PC-9 (cell line): Measurements from ENCODE around the gene ARIH2. TPM values are rescaled to one million over a fixed set of nuclear protein-coding genes. Genes with fewer than 3 reads are reported as not detected.

Experiments
- BruUV-seq: library from RNA; stranded (reverse); fragments of 400-500 nt; replicated peaks from 2 replicates; lab custom pipeline; 2021; lab: Mats Ljungman, UMichigan
- CTCF ChIA-PET: fragments of 300-600 bp; sonication (Branson Sonifier 250); formaldehyde crosslinking; loops from one replicate; lab custom pipeline; 2022; ENCODE audit warnings: antibody characterized with exemption; lab: Charles Lee
- POLR2A ChIA-PET: fragments of 300-600 bp; sonication (Branson Sonifier 250); formaldehyde crosslinking; loops from one replicate; lab custom pipeline; 2022; ENCODE audit warnings: antibody characterized with exemption; ENCODE audit not compliant: unreplicated experiment; lab: Charles Lee
- DNase-seq, 2 experiments: peaks; one replicate each; pipeline versions ENCODE4 v3.0.0 to v3.0.0-alpha.2; 2015 to 2022; ENCODE audit warnings: mixed read lengths in 1 of 2
- H2AFZ ChIP-seq: fragments of 200-600 bp; sonication (generic); 2 replicates; pipeline ENCODE4 v1.8.1; 2017; ENCODE audit warnings: antibody characterized with exemption
- H3F3A ChIP-seq: fragments of 200-600 bp; sonication (generic); 2 replicates; pipeline ENCODE4 v1.8.1; 2017; ENCODE audit warnings: antibody characterized with exemption, mild to moderate bottlenecking, low read depth; ENCODE audit not compliant: insufficient read depth
- H3K27ac ChIP-seq: fragments of 200-600 bp; sonication (generic); 2 replicates; pipeline ENCODE4 v1.6.1; 2016; ENCODE audit warnings: mixed run types
- H3K27me3 ChIP-seq: fragments of 200-600 bp; sonication (generic); 2 replicates; pipeline ENCODE4 v1.6.1; 2016; ENCODE audit warnings: low read depth, mixed run types; ENCODE audit not compliant: insufficient read depth
- H3K36me3 ChIP-seq: fragments of 200-600 bp; sonication (generic); 2 replicates; pipeline ENCODE4 v1.6.1; 2016; ENCODE audit warnings: low read depth, mixed run types
- H3K4me1 ChIP-seq: fragments of 200-600 bp; sonication (generic); replicated peaks from 2 replicates; pipeline ENCODE4 v1.6.1; 2016; ENCODE audit warnings: mixed run types; ENCODE audit not compliant: insufficient read depth
- H3K4me2 ChIP-seq: fragments of 200-600 bp; sonication (generic); 2 replicates; pipeline ENCODE4 v1.6.1; 2017; ENCODE audit warnings: mixed run types
- H3K4me3 ChIP-seq: fragments of 200-600 bp; sonication (generic); 2 replicates; pipeline ENCODE4 v1.6.1; 2016; ENCODE audit warnings: mixed run types
- H3K79me2 ChIP-seq: fragments of 200-600 bp; sonication (generic); 2 replicates; pipeline ENCODE4 v1.6.1; 2017; ENCODE audit warnings: low read depth, mixed run types
- H3K9me2 ChIP-seq: fragments of 200-600 bp; sonication (generic); 2 replicates; pipeline ENCODE4 v1.8.1; 2017; ENCODE audit warnings: mild to moderate bottlenecking; ENCODE audit not compliant: insufficient read depth
- H3K9me3 ChIP-seq: fragments of 200-600 bp; sonication (generic); 2 replicates; pipeline ENCODE4 v1.8.1; 2016; ENCODE audit warnings: low read depth; ENCODE audit not compliant: insufficient read depth
- H4K20me1 ChIP-seq: fragments of 200-600 bp; sonication (generic); 2 replicates; pipeline ENCODE4 v1.8.1; 2017; ENCODE audit not compliant: insufficient read depth
- EZH2 ChIP-seq: fragments of 200-600 bp; sonication (generic); IDR thresholded peaks from 2 replicates; pipeline ENCODE4 v1.8.0; 2017; ENCODE audit warnings: antibody characterized with exemption, low read depth
- intact Hi-C: fragments of 100-400 bp; cut with micrococcal nuclease; formaldehyde crosslinking; loops from one replicate; pipeline ENCODE4 v1.10.0; 2022; ENCODE audit not compliant: unreplicated experiment
- total RNA-seq: library from RNA; stranded (reverse); gene quantifications from 2 replicates; pipeline ENCODE4 v1.2.3, GENCODE V29; 2021
- TF ChIP-seq, protein P1 (sequence below): fragments of 200-600 bp; sonication (generic); conservative IDR thresholded peaks from 2 replicates; pipeline ENCODE4 v1.6.1; 2017; ENCODE audit warnings: mixed run types, antibody characterized with exemption, mild to moderate bottlenecking, moderate library complexity

The ARIH2 gene
- total RNA-seq, 1 experiment from 2014 or later, result 86.1 TPM

DNA sequence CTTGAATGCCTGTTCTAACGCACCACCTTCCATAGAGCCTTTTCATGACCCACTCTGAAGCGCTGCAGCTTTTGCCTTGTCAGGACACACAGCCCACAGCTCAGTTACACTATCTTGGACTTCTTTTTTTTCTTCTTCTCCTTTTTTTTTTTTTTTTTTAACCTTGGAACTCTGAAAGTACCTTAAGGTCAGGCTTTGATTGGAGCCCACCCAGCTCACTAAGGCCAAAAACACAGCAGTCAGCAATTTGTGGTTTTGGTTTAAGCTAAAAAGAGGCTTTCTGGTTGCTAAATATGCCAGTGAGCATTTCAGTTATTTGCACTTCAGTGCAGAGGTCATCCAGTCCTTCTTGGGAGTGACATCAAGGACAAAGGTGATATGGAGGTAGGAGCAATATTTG, 21.7 kb upstream of the ARIH2 start:
- BruUV-seq, result no TSS peak
- CTCF ChIA-PET, result no interaction called here
- no peak overlapping the region for H3K4me3 ChIP-seq
- intact Hi-C loops, result no loop called here
- no peaks in the 10 kb centered on the region for H4K20me1 ChIP-seq
- peak overlapping the region; percentile 56 for H3K4me2 ChIP-seq
- TF ChIP-seq, protein P1, sequence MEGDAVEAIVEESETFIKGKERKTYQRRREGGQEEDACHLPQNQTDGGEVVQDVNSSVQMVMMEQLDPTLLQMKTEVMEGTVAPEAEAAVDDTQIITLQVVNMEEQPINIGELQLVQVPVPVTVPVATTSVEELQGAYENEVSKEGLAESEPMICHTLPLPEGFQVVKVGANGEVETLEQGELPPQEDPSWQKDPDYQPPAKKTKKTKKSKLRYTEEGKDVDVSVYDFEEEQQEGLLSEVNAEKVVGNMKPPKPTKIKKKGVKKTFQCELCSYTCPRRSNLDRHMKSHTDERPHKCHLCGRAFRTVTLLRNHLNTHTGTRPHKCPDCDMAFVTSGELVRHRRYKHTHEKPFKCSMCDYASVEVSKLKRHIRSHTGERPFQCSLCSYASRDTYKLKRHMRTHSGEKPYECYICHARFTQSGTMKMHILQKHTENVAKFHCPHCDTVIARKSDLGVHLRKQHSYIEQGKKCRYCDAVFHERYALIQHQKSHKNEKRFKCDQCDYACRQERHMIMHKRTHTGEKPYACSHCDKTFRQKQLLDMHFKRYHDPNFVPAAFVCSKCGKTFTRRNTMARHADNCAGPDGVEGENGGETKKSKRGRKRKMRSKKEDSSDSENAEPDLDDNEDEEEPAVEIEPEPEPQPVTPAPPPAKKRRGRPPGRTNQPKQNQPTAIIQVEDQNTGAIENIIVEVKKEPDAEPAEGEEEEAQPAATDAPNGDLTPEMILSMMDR, result no peak
- TF ChIP-seq EZH2, result no peak
- no peaks in the 10 kb centered on the region for H3K36me3 ChIP-seq
- H3K9me3 ChIP-seq, result no peaks in the 10 kb centered on the region
- no peak overlapping the region for H2AFZ ChIP-seq
- DNase-seq, result no peak
- H3K27me3 ChIP-seq, result no peaks in the 10 kb centered on the region
- 0 out of 2 replicates have a peak overlapping the region, but pooled peaks have one; percentile 19 for H3K27ac ChIP-seq
- POLR2A ChIA-PET, result interaction anchor here (0.7 kb wide), 1 partner anchor 34 kb away, joined by 4 read pairs; no protein-coding TSS in a partner anchor
- peaks cover 23% of the 10 kb centered on the region; the same call in 1 of the 2 replicates for H3F3A ChIP-seq
- no peaks in the 10 kb centered on the region for H3K79me2 ChIP-seq
- peaks cover 26% of the 10 kb centered on the region for H3K4me1 ChIP-seq
- H3K9me2 ChIP-seq, result no peaks in the 10 kb centered on the region

DNA sequence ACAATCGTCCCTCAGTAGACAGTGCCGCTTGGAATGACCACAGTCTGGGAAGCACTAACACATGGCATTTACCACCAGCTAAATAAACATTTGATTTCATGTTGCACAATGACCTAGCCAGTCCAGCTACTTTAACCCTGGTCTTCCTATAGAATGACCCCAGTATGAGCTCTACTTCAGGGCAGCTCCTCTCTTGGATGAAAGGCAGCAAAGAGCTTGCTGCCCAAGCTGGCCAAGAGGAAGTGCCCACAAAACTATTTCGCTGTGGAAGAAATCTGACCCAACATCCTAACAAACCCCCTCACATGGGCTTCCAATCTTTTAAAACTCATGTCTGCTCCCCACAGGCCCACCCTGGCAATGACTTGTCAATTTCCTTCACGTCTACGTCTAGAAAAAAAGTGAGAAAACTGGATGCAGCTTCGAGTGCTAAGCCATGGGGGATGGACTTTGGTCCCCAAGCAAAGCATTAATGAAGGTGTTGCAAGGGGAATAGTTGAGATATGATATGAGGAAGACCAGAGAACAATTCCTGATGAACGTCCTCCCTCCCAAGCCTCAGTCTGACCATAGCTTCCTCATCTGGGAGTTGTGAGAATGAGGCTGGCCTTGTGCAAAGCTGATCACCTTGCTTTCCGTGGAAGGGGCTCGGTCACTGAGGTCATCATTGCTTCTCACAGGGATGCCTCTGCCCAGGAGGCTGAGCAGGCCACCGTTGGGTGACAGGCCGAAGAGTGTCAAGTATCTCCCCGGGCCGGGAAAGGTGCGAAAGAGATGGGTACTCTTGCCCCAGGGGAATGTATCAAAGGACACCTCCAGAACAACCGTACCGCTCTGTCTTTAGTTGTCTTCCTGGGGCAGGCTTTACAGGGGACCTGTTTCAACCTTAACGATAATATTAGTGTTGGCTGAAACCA, 20.9 kb upstream of the ARIH2 start:
- BruUV-seq, result no TSS peak
- intact Hi-C loops, result loop anchor here (2.0 kb wide), 1 partner anchor 51 kb away; the partner anchor contains the start of gene PRKAR2A
- no peaks in the 10 kb centered on the region for H3K9me2 ChIP-seq
- H3K9me3 ChIP-seq, result no peaks in the 10 kb centered on the region
- peaks cover 23% of the 10 kb centered on the region; the same call in 1 of the 2 replicates for H3F3A ChIP-seq
- H3K4me2 ChIP-seq, result peak overlapping the region; percentile 85
- no peaks in the 10 kb centered on the region for H4K20me1 ChIP-seq
- POLR2A ChIA-PET, result interaction anchor here (0.7 kb wide), 1 partner anchor 34 kb away, joined by 4 read pairs; no protein-coding TSS in a partner anchor
- H3K79me2 ChIP-seq, result no peaks in the 10 kb centered on the region
- peak in 1 of 2 experiments; percentile 75 for DNase-seq
- peak overlapping the region; percentile 95 for H2AFZ ChIP-seq
- no peak for TF ChIP-seq EZH2
- TF ChIP-seq, protein P1, result no peak
- no peaks in the 10 kb centered on the region for H3K36me3 ChIP-seq
- peak overlapping the region; percentile 60 for H3K4me3 ChIP-seq
- H3K4me1 ChIP-seq, result peaks cover 26% of the 10 kb centered on the region
- H3K27me3 ChIP-seq, result no peaks in the 10 kb centered on the region
- CTCF ChIA-PET, result interaction anchor here (0.5 to 1.0 kb wide), 2 partner anchors 38 to 158 kb away, joined by 4 read pairs; no protein-coding TSS in a partner anchor
- 0 out of 2 replicates have a peak overlapping the region, but pooled peaks have one; percentile 27 for H3K27ac ChIP-seq
